ENCODE data around the gene ALKBH3. TPM values are rescaled to one million over a fixed set of nuclear protein-coding genes. Genes with fewer than 3 reads are reported as not detected.

The ALKBH3 gene
- total RNA-seq, 1 donor from 2014 or later: 22.0 TPM

- Mint-ChIP-seq H3K4me1 (ENCODE audit: low read depth) (peaks cover 8% of the 10 kb centered on the region), H3K9me3 (ENCODE audit: low read depth) (no peaks in the 10 kb centered on the region), H3K27ac (peak overlapping the region; percentile 19), H3K4me3 (ENCODE audit: low read depth) (no peak overlapping the region), H3K27me3 (no peaks in the 10 kb centered on the region), H3K36me3 (ENCODE audit: insufficient read depth) (peaks cover 7% of the 10 kb centered on the region)
- TF ChIP-seq CTCF (IDR thresholded peaks at IDR 0.05; ENCODE audit: unreplicated experiment): no peak
- DNase-seq (ENCODE audit: low spot score, unreplicated experiment): no peak
Measured at GRCh38 chr11:43835104-43835503, 45.5 kb upstream of the ALKBH3 start.

DNA sequence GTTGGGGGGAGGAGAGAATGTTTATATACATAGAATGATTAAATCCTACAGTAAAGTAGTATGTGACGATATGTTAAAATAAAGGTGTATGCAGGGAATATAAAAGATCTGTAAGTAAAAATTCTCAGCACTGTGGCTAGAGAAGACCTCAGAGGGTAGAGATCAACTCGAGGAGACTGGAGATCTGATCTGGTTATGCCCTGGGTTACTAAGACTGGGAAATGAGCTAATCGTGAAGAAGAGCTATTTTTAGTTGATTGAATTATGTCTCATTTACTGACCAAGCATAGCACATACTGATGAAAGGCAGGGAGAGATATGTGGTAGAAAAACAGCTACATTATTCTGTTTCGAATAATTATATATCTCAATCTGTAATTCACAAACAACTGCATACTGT lies 42.8 kb upstream of the ALKBH3 start:
- peaks cover 19% of the 10 kb centered on the region for H3K36me3 Mint-ChIP-seq (ENCODE audit: insufficient read depth)
- peaks cover 8% of the 10 kb centered on the region for H3K4me1 Mint-ChIP-seq (ENCODE audit: low read depth)

DNA sequence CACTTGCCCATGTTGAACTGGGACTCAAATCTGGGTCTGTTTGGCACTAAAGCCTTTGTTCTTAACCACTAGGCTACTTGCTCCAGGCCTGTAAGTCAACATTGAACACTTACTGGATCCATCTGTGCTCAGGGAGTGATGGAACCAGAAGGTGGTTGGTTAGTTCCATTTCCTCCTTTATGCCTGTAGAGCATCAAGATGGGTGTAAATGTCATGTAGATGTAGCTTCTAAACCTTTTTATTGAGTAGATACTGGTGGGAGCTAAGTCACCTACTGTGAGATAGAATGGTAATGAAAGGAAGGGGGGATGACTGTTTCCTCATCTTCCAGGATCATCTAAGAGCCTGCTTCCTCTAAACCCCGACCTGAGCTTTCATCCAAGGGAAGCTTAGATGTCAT lies 38.6 kb upstream of the ALKBH3 start:
- H3K36me3 Mint-ChIP-seq (ENCODE audit: insufficient read depth): peaks cover 21% of the 10 kb centered on the region
- no peak for DNase-seq (ENCODE audit: low spot score, unreplicated experiment)
- no peaks in the 10 kb centered on the region for H3K4me1 Mint-ChIP-seq (ENCODE audit: low read depth)

More for the DNA sequence above, 42.8 kb upstream of the ALKBH3 start:
- no peak for TF ChIP-seq CTCF (IDR thresholded peaks at IDR 0.05; ENCODE audit: unreplicated experiment)
- Mint-ChIP-seq H3K9me3 (ENCODE audit: low read depth) (no peaks in the 10 kb centered on the region), H3K27ac (no peak overlapping the region), H3K4me3 (ENCODE audit: low read depth) (no peak overlapping the region), H3K27me3 (no peaks in the 10 kb centered on the region)
- no peak for DNase-seq (ENCODE audit: low spot score, unreplicated experiment)

GRCh38 chr11:43845816-43846215 lies 34.8 kb upstream of the ALKBH3 start:
- no peak overlapping the region for H3K27ac Mint-ChIP-seq
- H3K4me3 Mint-ChIP-seq (ENCODE audit: low read depth): no peak overlapping the region
- H3K27me3 Mint-ChIP-seq: no peaks in the 10 kb centered on the region
- no peaks in the 10 kb centered on the region for H3K9me3 Mint-ChIP-seq (ENCODE audit: low read depth)
- no peaks in the 10 kb centered on the region for H3K4me1 Mint-ChIP-seq (ENCODE audit: low read depth)
- peaks cover 10% of the 10 kb centered on the region for H3K36me3 Mint-ChIP-seq (ENCODE audit: insufficient read depth)
- DNase-seq (ENCODE audit: low spot score, unreplicated experiment): no peak
- no peak for TF ChIP-seq CTCF (IDR thresholded peaks at IDR 0.05; ENCODE audit: unreplicated experiment)

More for the DNA sequence above, 38.6 kb upstream of the ALKBH3 start:
- Mint-ChIP-seq H3K4me3 (ENCODE audit: low read depth) (no peak overlapping the region), H3K9me3 (ENCODE audit: low read depth) (no peaks in the 10 kb centered on the region), H3K27ac (peak overlapping the region; percentile 45), H3K27me3 (no peaks in the 10 kb centered on the region)
- no peak for TF ChIP-seq CTCF (IDR thresholded peaks at IDR 0.05; ENCODE audit: unreplicated experiment)

- no peak overlapping the region for H3K27ac Mint-ChIP-seq
- no peaks in the 10 kb centered on the region for H3K9me3 Mint-ChIP-seq (ENCODE audit: low read depth)
- no peaks in the 10 kb centered on the region for H3K4me1 Mint-ChIP-seq (ENCODE audit: low read depth)
- no peaks in the 10 kb centered on the region for H3K27me3 Mint-ChIP-seq
- DNase-seq (ENCODE audit: low spot score, unreplicated experiment): peak; percentile 47
- H3K4me3 Mint-ChIP-seq (ENCODE audit: low read depth): no peak overlapping the region
- H3K36me3 Mint-ChIP-seq (ENCODE audit: insufficient read depth): peaks cover 6% of the 10 kb centered on the region
- TF ChIP-seq CTCF (IDR thresholded peaks at IDR 0.05; ENCODE audit: unreplicated experiment): peak; percentile 79
Measured at GRCh38 chr11:43852057-43852636, 28.5 kb upstream of the ALKBH3 start.
